GM12872 (cell line): ENCODE data around the gene PARM1.

Experiments
- TF ChIP-seq, protein P1 (sequence below): IDR thresholded peaks from 3 replicates; pipeline ENCODE4 v1.5.1; 2011; ENCODE audit warnings: low read depth, mild to moderate bottlenecking, low read length, moderate library complexity; ENCODE audit not compliant: insufficient read depth

PARM1 gene

DNA sequence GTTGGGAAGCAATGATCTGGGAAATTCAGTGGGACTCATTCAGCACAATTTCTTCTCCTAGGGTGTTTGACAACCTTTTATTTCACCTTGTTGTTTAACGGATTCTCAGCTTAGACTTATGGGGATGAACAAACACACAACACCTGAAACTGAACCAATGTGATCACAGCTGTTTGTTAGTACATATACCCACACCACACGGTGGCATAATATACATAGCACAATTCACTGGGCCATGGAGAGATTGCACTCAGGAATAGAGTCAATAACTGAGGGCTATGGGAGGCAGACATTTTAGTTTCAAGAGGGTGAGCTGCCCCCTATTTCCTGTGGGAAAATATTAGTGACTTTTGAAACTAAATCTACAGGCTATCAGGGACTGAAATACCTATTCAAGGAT lies 148.0 kb downstream of the PARM1 start:
- TF ChIP-seq, protein P1, sequence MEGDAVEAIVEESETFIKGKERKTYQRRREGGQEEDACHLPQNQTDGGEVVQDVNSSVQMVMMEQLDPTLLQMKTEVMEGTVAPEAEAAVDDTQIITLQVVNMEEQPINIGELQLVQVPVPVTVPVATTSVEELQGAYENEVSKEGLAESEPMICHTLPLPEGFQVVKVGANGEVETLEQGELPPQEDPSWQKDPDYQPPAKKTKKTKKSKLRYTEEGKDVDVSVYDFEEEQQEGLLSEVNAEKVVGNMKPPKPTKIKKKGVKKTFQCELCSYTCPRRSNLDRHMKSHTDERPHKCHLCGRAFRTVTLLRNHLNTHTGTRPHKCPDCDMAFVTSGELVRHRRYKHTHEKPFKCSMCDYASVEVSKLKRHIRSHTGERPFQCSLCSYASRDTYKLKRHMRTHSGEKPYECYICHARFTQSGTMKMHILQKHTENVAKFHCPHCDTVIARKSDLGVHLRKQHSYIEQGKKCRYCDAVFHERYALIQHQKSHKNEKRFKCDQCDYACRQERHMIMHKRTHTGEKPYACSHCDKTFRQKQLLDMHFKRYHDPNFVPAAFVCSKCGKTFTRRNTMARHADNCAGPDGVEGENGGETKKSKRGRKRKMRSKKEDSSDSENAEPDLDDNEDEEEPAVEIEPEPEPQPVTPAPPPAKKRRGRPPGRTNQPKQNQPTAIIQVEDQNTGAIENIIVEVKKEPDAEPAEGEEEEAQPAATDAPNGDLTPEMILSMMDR: no peak

DNA sequence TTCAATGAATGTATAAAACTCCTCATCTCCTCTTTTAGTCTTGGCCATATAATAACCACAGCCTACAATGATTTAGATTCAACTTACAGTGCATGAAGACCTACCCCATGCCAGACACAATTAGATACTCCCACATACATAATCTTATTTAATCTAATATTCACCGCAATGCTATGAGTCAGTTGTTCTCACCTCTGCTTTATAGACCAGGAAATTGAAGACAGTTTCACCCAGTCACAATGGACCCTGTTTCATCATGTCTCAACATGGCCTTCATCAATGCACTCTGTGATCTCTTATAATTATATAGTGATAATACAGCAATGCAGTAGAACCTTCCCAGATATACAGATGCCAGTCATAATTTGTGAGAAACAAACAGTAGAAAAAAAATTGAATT lies 148.6 kb downstream of the PARM1 start:
- TF ChIP-seq, protein P1: no peak

DNA sequence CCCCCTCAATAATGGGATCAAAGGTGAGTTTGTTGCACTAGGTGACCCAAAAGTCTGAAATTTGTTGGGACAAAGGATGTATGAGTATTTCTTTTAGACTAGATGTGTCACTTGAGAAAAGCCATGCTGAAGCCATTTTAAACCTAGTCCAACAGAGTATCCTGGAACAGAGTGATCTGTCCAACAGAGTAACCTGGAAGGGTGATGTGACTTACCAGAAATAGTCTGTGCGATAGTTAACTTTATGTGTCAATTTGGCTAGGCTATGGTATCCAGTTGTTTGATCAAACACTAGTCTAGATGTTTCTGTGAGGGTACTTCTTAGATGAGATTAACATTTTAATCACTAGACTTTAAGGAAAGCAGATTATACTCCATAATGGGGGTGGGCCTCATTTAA lies 154.5 kb downstream of the PARM1 start:
- TF ChIP-seq, protein P1: no peak

DNA sequence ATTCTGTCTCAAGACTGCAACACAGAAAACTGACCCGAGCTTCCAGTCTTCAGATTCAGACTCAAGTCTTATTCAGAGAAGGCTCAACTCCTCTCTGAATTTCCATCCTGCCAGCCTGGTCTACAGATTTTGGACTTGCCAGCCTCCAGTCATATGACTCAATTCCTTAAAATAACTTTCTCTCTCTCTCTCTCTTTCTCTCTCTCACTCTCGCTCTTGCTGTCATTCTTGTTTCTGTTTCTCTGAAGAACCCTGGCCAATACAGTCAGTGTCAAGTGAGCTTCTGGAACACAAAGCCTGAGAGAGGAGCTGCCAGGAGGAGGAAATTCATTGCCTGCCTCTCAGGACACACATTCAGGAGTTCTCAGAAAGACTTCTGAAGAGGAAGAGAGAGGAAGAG lies 154.9 kb downstream of the PARM1 start:
- TF ChIP-seq, protein P1: no peak

DNA sequence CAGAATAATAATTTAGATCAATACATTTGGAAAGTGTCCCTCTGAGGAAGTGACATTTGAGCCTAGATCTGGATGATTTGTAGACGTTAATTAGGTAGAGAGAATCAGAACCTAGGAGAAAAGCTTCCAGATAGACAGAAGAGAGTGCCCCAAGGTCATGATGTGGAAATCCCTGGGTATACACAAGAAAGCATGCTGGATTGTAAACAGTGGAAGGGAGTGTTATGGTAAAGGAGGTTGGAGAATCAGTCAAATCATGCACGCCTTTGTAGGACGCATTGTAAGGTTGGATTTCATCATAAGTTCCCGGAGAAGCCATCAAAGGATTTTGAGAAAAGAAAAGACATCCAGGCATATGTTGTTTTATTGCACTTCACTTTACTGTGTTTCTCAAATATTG lies 156.3 kb downstream of the PARM1 start:
- TF ChIP-seq, protein P1: no peak

DNA sequence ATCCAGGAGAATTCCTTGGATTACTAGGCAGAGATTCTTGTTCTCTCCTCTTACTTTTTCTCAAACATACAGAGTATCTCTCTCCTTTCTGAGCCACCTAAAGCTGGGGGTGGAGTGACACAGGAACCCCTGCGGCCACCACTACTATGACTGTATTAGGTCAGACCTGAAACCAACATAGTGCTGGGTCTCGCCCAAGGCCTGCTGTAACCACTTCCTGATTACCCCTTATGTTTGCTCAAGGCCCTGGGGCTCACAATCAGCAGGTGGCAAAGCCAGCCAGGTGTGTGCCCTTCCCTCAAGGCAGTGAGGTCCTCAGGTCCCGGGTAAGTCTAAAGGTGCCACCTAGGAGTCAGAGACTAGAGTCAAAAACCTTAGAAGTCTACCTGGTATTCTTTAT lies 166.4 kb downstream of the PARM1 start:
- TF ChIP-seq, protein P1: no peak
